Stimulated activated CD8-positive, alpha-beta memory T cell treated with anti-CD3 and anti-CD28 coated beads, Interleukin-4, amount 100 ng/mL, for 1 hour (primary cell): ENCODE measurements around the gene SANBR.

ENCODE experiments used
- DNase-seq, 2 donors: peaks; one replicate each; pipeline ENCODE4 v3.0.0-alpha.2; 2020; ENCODE audit warnings: low read depth in 2 of 2, low spot score in 1 of 2

The SANBR gene

GRCh38 chr2:61089797-61090196, 24.1 kb downstream of the SANBR start:
- DNase-seq: no peak

GRCh38 chr2:61090386-61090921, 24.8 kb downstream of the SANBR start:
- no peak for DNase-seq

GRCh38 chr2:61091485-61091884, 25.8 kb downstream of the SANBR start:
- no peak for DNase-seq

GRCh38 chr2:61096438-61096837, 30.8 kb downstream of the SANBR start:
- DNase-seq: no peak

GRCh38 chr2:61100801-61101200, 35.1 kb downstream of the SANBR start:
- DNase-seq: no peak

- DNase-seq: no peak
These were observed 43.6 kb downstream of the SANBR start for GRCh38 chr2:61109291-61109690.

- DNase-seq: no peak
These were observed 46.0 kb downstream of the SANBR start for GRCh38 chr2:61111708-61112107.

GRCh38 chr2:61114147-61114546, 48.5 kb downstream of the SANBR start:
- no peak for DNase-seq
